Gastrocnemius medialis (tissue), 4 donors: ENCODE data around the gene IRF2BP2. TPM values are rescaled to one million over a fixed set of nuclear protein-coding genes. Genes with fewer than 3 reads are reported as not detected.

ENCODE experiments used
- ATAC-seq, 2 donors: fragments of 150-250 bp; one replicate each; pipeline ENCODE4 v1.9.1; 2016
- DNase-seq, 2 donors: peaks; one replicate each; pipeline ENCODE4 v3.0.0-alpha.2; 2019
- H3K27ac ChIP-seq, 4 donors: fragments of 200-600 bp; sonication (generic); 1 replicate in 1 of 4; 2 replicates in 3 of 4; pipeline ENCODE4 v1.5.1; 2016 to 2018; ENCODE audit warnings: mild to moderate bottlenecking in 2 of 4, moderate library complexity in 1 of 4
- H3K27me3 ChIP-seq, 3 donors: fragments of 200-600 bp; sonication (generic) in 2 of 3; 1 replicate in 1 of 3; 2 replicates in 2 of 3; pipeline versions ENCODE4 v1.5.1 to v1.6.0; 2016 to 2019; ENCODE audit warnings: mild to moderate bottlenecking in 1 of 3, moderate library complexity in 1 of 3
- H3K36me3 ChIP-seq, 2 donors: fragments of 200-600 bp; sonication (generic) in 1 of 2; one replicate each; pipeline ENCODE4 v1.5.1; 2017 to 2018
- H3K4me1 ChIP-seq, 2 donors: fragments of 200-600 bp; sonication (generic) in 1 of 2; one replicate each; pipeline ENCODE4 v1.5.1; 2016 to 2017; ENCODE audit warnings: mild to moderate bottlenecking in 2 of 2
- H3K4me3 ChIP-seq, 4 donors: fragments of 200-600 bp; sonication (generic) in 3 of 4; 1 replicate in 1 of 4; 2 replicates in 3 of 4; pipeline ENCODE4 v1.5.1; 2016 to 2019; ENCODE audit warnings: mild to moderate bottlenecking in 2 of 4
- H3K9me3 ChIP-seq, 3 donors: fragments of 200-600 bp; sonication (generic) in 2 of 3; 1 replicate in 1 of 3; 2 replicates in 2 of 3; pipeline ENCODE4 v1.5.1; 2016 to 2019
- CTCF ChIP-seq, 5 experiments: fragments of 450-650 bp in 3 of 5; fragments of 200-600 bp in 2 of 5; sonication (generic) in 2 of 5; IDR thresholded peaks in 4 of 5; conservative IDR thresholded peaks in 1 of 5; 1 replicate in 4 of 5; 2 replicates in 1 of 5; pipeline ENCODE4 v1.5.1; 2016 to 2019; ENCODE audit warnings: antibody characterized with exemption in 5 of 5, mild to moderate bottlenecking in 3 of 5, moderate library complexity in 3 of 5
- POLR2A ChIP-seq, 2 donors: fragments of 450-650 bp; IDR thresholded peaks; one replicate each; pipeline ENCODE4 v1.6.1; 2017; ENCODE audit warnings: antibody characterized with exemption in 2 of 2, mild to moderate bottlenecking in 2 of 2, moderate library complexity in 2 of 2
- in situ Hi-C, 4 donors: fragments of 200-750 bp; cut with MboI; loops; one replicate each; pipeline versions ENCODE4 v1.15.0 to v1.8.0; 2017; ENCODE audit warnings: low sequenced_read_pairs in 4 of 4
- intact Hi-C: fragments of 100-400 bp; cut with DNase I; formaldehyde crosslinking; loops from one replicate; pipeline ENCODE4 v1.15.1; 2023; ENCODE audit warnings: low total_unique reads
- total RNA-seq, 4 donors: library from RNA; depleted of rRNA; stranded (reverse); fragments of >200 nt; gene quantifications; one replicate each; pipeline versions ENCODE4 v1.1.0 to v1.2.3, GENCODE V29; 2016

Gene IRF2BP2
- total RNA-seq, 4 donors from 2014 or later, result 32.2 to 92.0 (median 52.2) TPM

GRCh38 chr1:234562334-234562733 lies 47.6 kb downstream of the IRF2BP2 start:
- peak overlapping the region; percentile 23 to 50 (median 45) for H3K27ac ChIP-seq
- no peak for TF ChIP-seq CTCF (IDR thresholded peaks at IDR 0.05 in 4 of 5, conservative IDR thresholded peaks at IDR 0.05 in 1 of 5)
- no peak for TF ChIP-seq POLR2A (IDR thresholded peaks at IDR 0.05)
- no peaks in the 10 kb centered on the region for H3K36me3 ChIP-seq
- in situ Hi-C loops (no loop called here), intact Hi-C loops (no loop called here)
- H3K9me3 ChIP-seq, result no peaks in the 10 kb centered on the region
- H3K27me3 ChIP-seq, result no peaks in the 10 kb centered on the region
- no peak for ATAC-seq
- peaks cover 27 to 32% of the 10 kb centered on the region in 2 donors for H3K4me1 ChIP-seq
- no peak for DNase-seq
- H3K4me3 ChIP-seq, result no peak overlapping the region

GRCh38 chr1:234561319-234561718 lies 48.7 kb downstream of the IRF2BP2 start:
- no peak for ATAC-seq
- Histone ChIP-seq H3K27me3 (no peaks in the 10 kb centered on the region), H3K36me3 (no peaks in the 10 kb centered on the region), H3K4me1 (peaks cover 27 to 32% of the 10 kb centered on the region in 2 donors), H3K27ac (no peak overlapping the region), H3K4me3 (no peak overlapping the region), H3K9me3 (no peaks in the 10 kb centered on the region)
- DNase-seq, result no peak
- in situ Hi-C loops (no loop called here), intact Hi-C loops (no loop called here)
- TF ChIP-seq CTCF (IDR thresholded peaks at IDR 0.05 in 4 of 5, conservative IDR thresholded peaks at IDR 0.05 in 1 of 5), result no peak
- TF ChIP-seq POLR2A (IDR thresholded peaks at IDR 0.05), result no peak

- peak overlapping the region in 2 of 4 donors; percentile 37 for H3K27ac ChIP-seq
- intact Hi-C loops, result no loop called here
- TF ChIP-seq POLR2A (IDR thresholded peaks at IDR 0.05), result no peak
- TF ChIP-seq CTCF (IDR thresholded peaks at IDR 0.05 in 4 of 5, conservative IDR thresholded peaks at IDR 0.05 in 1 of 5), result no peak
Observed at GRCh38 chr1:234559902-234560676, 49.9 kb downstream of the IRF2BP2 start.

GRCh38 chr1:234559152-234559901 lies 50.7 kb downstream of the IRF2BP2 start:
- ATAC-seq (no peak), DNase-seq (no peak)
- no peak for TF ChIP-seq POLR2A (IDR thresholded peaks at IDR 0.05)
- no peak for TF ChIP-seq CTCF (IDR thresholded peaks at IDR 0.05 in 4 of 5, conservative IDR thresholded peaks at IDR 0.05 in 1 of 5)
- in situ Hi-C loops (no loop called here), intact Hi-C loops (no loop called here)
- no peaks in the 10 kb centered on the region for H3K9me3 ChIP-seq
- H3K27ac ChIP-seq, result peak overlapping the region in 2 of 4 donors; percentile 37
- no peaks in the 10 kb centered on the region for H3K36me3 ChIP-seq
- no peaks in the 10 kb centered on the region for H3K27me3 ChIP-seq
- no peak overlapping the region for H3K4me3 ChIP-seq
- H3K4me1 ChIP-seq, result peaks cover 16 to 24% of the 10 kb centered on the region in 2 donors

More at GRCh38 chr1:234559902-234560676, 49.9 kb downstream of the IRF2BP2 start:
- H3K36me3 ChIP-seq, result no peaks in the 10 kb centered on the region
- DNase-seq, result no peak
- H3K27me3 ChIP-seq, result no peaks in the 10 kb centered on the region
- in situ Hi-C loops, result no loop called here
- no peaks in the 10 kb centered on the region for H3K9me3 ChIP-seq
- H3K4me1 ChIP-seq, result peaks cover 21 to 29% of the 10 kb centered on the region in 2 donors
- no peak for ATAC-seq
- H3K4me3 ChIP-seq, result no peak overlapping the region
